PC-9 (cell line): Measurements from ENCODE around the gene SPATS2L. TPM values are rescaled to one million over a fixed set of nuclear protein-coding genes. Genes with fewer than 3 reads are reported as not detected.

Experiments
- BruUV-seq: library from RNA; stranded (reverse); fragments of 400-500 nt; replicated peaks from 2 replicates; lab custom pipeline; 2021; lab: Mats Ljungman, UMichigan
- CTCF ChIA-PET: fragments of 300-600 bp; sonication (Branson Sonifier 250); formaldehyde crosslinking; loops from one replicate; lab custom pipeline; 2022; ENCODE audit warnings: antibody characterized with exemption; lab: Charles Lee
- POLR2A ChIA-PET: fragments of 300-600 bp; sonication (Branson Sonifier 250); formaldehyde crosslinking; loops from one replicate; lab custom pipeline; 2022; ENCODE audit warnings: antibody characterized with exemption; ENCODE audit not compliant: unreplicated experiment; lab: Charles Lee
- DNase-seq, 2 experiments: peaks; one replicate each; pipeline versions ENCODE4 v3.0.0 to v3.0.0-alpha.2; 2015 to 2022; ENCODE audit warnings: mixed read lengths in 1 of 2
- H2AFZ ChIP-seq: fragments of 200-600 bp; sonication (generic); 2 replicates; pipeline ENCODE4 v1.8.1; 2017; ENCODE audit warnings: antibody characterized with exemption
- H3F3A ChIP-seq: fragments of 200-600 bp; sonication (generic); 2 replicates; pipeline ENCODE4 v1.8.1; 2017; ENCODE audit warnings: antibody characterized with exemption, mild to moderate bottlenecking, low read depth; ENCODE audit not compliant: insufficient read depth
- H3K27ac ChIP-seq: fragments of 200-600 bp; sonication (generic); 2 replicates; pipeline ENCODE4 v1.6.1; 2016; ENCODE audit warnings: mixed run types
- H3K27me3 ChIP-seq: fragments of 200-600 bp; sonication (generic); 2 replicates; pipeline ENCODE4 v1.6.1; 2016; ENCODE audit warnings: low read depth, mixed run types; ENCODE audit not compliant: insufficient read depth
- H3K36me3 ChIP-seq: fragments of 200-600 bp; sonication (generic); 2 replicates; pipeline ENCODE4 v1.6.1; 2016; ENCODE audit warnings: low read depth, mixed run types
- H3K4me1 ChIP-seq: fragments of 200-600 bp; sonication (generic); replicated peaks from 2 replicates; pipeline ENCODE4 v1.6.1; 2016; ENCODE audit warnings: mixed run types; ENCODE audit not compliant: insufficient read depth
- H3K4me2 ChIP-seq: fragments of 200-600 bp; sonication (generic); 2 replicates; pipeline ENCODE4 v1.6.1; 2017; ENCODE audit warnings: mixed run types
- H3K4me3 ChIP-seq: fragments of 200-600 bp; sonication (generic); 2 replicates; pipeline ENCODE4 v1.6.1; 2016; ENCODE audit warnings: mixed run types
- H3K79me2 ChIP-seq: fragments of 200-600 bp; sonication (generic); 2 replicates; pipeline ENCODE4 v1.6.1; 2017; ENCODE audit warnings: low read depth, mixed run types
- H3K9me2 ChIP-seq: fragments of 200-600 bp; sonication (generic); 2 replicates; pipeline ENCODE4 v1.8.1; 2017; ENCODE audit warnings: mild to moderate bottlenecking; ENCODE audit not compliant: insufficient read depth
- H3K9me3 ChIP-seq: fragments of 200-600 bp; sonication (generic); 2 replicates; pipeline ENCODE4 v1.8.1; 2016; ENCODE audit warnings: low read depth; ENCODE audit not compliant: insufficient read depth
- H4K20me1 ChIP-seq: fragments of 200-600 bp; sonication (generic); 2 replicates; pipeline ENCODE4 v1.8.1; 2017; ENCODE audit not compliant: insufficient read depth
- EZH2 ChIP-seq: fragments of 200-600 bp; sonication (generic); IDR thresholded peaks from 2 replicates; pipeline ENCODE4 v1.8.0; 2017; ENCODE audit warnings: antibody characterized with exemption, low read depth
- intact Hi-C: fragments of 100-400 bp; cut with micrococcal nuclease; formaldehyde crosslinking; loops from one replicate; pipeline ENCODE4 v1.10.0; 2022; ENCODE audit not compliant: unreplicated experiment
- total RNA-seq: library from RNA; stranded (reverse); gene quantifications from 2 replicates; pipeline ENCODE4 v1.2.3, GENCODE V29; 2021
- TF ChIP-seq, protein P1 (sequence below): fragments of 200-600 bp; sonication (generic); conservative IDR thresholded peaks from 2 replicates; pipeline ENCODE4 v1.6.1; 2017; ENCODE audit warnings: mixed run types, antibody characterized with exemption, mild to moderate bottlenecking, moderate library complexity

Gene SPATS2L
- total RNA-seq, 1 experiment from 2014 or later = 199 TPM

DNA sequence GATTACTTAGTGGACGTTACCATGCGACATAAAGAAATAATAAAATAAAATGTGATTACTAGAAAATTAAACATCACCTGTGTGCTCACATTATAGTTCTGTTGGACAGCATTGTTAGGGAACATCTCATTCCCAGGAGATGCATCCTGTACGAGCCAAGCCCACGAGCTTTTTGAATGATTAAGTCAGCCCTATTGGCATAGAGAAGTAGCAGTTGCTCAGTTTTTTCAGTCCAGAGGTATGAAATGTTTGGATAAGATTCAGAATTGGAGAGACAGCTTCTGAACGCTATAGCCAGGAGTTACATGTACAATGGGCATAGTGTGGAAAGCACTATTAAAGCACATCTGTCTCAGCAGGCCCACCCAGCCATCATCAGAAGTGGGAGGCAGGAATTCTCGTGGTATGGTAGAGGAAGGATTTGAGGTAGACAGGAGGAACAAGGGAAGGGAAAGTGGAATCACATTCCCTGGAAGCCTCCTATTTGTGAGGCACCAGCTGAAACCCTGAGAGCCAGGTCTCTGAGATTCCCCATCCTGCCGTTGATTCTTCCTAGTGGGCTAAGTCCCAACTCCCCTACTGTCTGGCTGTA lies 8.6 kb downstream of the SPATS2L start:
- no peak overlapping the region for H3K4me3 ChIP-seq
- H3F3A ChIP-seq = peaks cover 24% of the 10 kb centered on the region
- no peak overlapping the region for H2AFZ ChIP-seq
- TF ChIP-seq EZH2 = no peak
- TF ChIP-seq, protein P1, sequence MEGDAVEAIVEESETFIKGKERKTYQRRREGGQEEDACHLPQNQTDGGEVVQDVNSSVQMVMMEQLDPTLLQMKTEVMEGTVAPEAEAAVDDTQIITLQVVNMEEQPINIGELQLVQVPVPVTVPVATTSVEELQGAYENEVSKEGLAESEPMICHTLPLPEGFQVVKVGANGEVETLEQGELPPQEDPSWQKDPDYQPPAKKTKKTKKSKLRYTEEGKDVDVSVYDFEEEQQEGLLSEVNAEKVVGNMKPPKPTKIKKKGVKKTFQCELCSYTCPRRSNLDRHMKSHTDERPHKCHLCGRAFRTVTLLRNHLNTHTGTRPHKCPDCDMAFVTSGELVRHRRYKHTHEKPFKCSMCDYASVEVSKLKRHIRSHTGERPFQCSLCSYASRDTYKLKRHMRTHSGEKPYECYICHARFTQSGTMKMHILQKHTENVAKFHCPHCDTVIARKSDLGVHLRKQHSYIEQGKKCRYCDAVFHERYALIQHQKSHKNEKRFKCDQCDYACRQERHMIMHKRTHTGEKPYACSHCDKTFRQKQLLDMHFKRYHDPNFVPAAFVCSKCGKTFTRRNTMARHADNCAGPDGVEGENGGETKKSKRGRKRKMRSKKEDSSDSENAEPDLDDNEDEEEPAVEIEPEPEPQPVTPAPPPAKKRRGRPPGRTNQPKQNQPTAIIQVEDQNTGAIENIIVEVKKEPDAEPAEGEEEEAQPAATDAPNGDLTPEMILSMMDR = no peak
- H3K4me1 ChIP-seq = peaks cover 72% of the 10 kb centered on the region
- DNase-seq = no peak
- no peaks in the 10 kb centered on the region for H3K27me3 ChIP-seq
- BruUV-seq = no TSS peak
- ChIA-PET POLR2A (interaction anchor here (0.6 to 0.7 kb wide), 2 partner anchors 312 to 434 kb away, joined by 3 read pairs; no protein-coding TSS in a partner anchor), CTCF (no interaction called here)
- H3K36me3 ChIP-seq = no peaks in the 10 kb centered on the region
- no peaks in the 10 kb centered on the region for H3K9me2 ChIP-seq
- H3K79me2 ChIP-seq = peaks cover 100% of the 10 kb centered on the region
- intact Hi-C loops = no loop called here
- H3K27ac ChIP-seq = peak overlapping the region; percentile 89
- H4K20me1 ChIP-seq = no peaks in the 10 kb centered on the region; the same call in 1 of the 2 replicates
- H3K4me2 ChIP-seq = peak overlapping the region; percentile 79
- no peaks in the 10 kb centered on the region for H3K9me3 ChIP-seq

GRCh38 chr2:200317975-200318374 lies 11.5 kb downstream of the SPATS2L start:
- H3K9me2 ChIP-seq = no peaks in the 10 kb centered on the region
- peaks cover 100% of the 10 kb centered on the region for H3K79me2 ChIP-seq
- H2AFZ ChIP-seq = no peak overlapping the region
- H3K27ac ChIP-seq = peak overlapping the region; percentile 89
- H3K4me3 ChIP-seq = peak overlapping the region; percentile 41; the same call in 1 of the 2 replicates
- H3F3A ChIP-seq = peaks cover 31% of the 10 kb centered on the region
- peaks cover 2% of the 10 kb centered on the region; the same call in 1 of the 2 replicates for H3K9me3 ChIP-seq
- TF ChIP-seq EZH2 = no peak
- TF ChIP-seq, protein P1 = no peak
- peak in 1 of 2 experiments; percentile 77 for DNase-seq
- intact Hi-C loops = loop anchor here (2.0 kb wide), 2 partner anchors 61 to 89 kb away; no protein-coding TSS in a partner anchor
- no peaks in the 10 kb centered on the region for H3K27me3 ChIP-seq
- CTCF ChIA-PET = no interaction called here
- H3K36me3 ChIP-seq = 0 out of 2 replicates have a peak, but pooled peaks cover 5% of the 10 kb centered on the region
- POLR2A ChIA-PET = interaction anchor here (0.6 kb wide), 1 partner anchor 61 kb away, joined by 5 read pairs; no protein-coding TSS in a partner anchor
- peak overlapping the region; percentile 79 for H3K4me2 ChIP-seq
- peaks cover 79% of the 10 kb centered on the region for H3K4me1 ChIP-seq
- H4K20me1 ChIP-seq = no peaks in the 10 kb centered on the region
- no TSS peak for BruUV-seq

- no peaks in the 10 kb centered on the region for H4K20me1 ChIP-seq
- CTCF ChIA-PET = no interaction called here
- intact Hi-C loops = no loop called here
Observed at GRCh38 chr2:200318940-200319435, 12.5 kb downstream of the SPATS2L start.

More at GRCh38 chr2:200318940-200319435, 12.5 kb downstream of the SPATS2L start:
- H3K4me1 ChIP-seq = peaks cover 79% of the 10 kb centered on the region
- peak overlapping the region; percentile 79 for H3K4me2 ChIP-seq
- H3F3A ChIP-seq = peaks cover 31% of the 10 kb centered on the region
- POLR2A ChIA-PET = interaction anchor here (0.5 kb wide), 1 partner anchor 10 kb away, joined by 4 read pairs; no protein-coding TSS in a partner anchor
- no peak overlapping the region for H2AFZ ChIP-seq
- H3K36me3 ChIP-seq = 0 out of 2 replicates have a peak, but pooled peaks cover 5% of the 10 kb centered on the region
- peaks cover 3% of the 10 kb centered on the region; the same call in 1 of the 2 replicates for H3K9me3 ChIP-seq
- TF ChIP-seq, protein P1 = no peak
- TF ChIP-seq EZH2 = no peak
- no peaks in the 10 kb centered on the region for H3K27me3 ChIP-seq
- H3K27ac ChIP-seq = peak overlapping the region; percentile 89
- peaks cover 100% of the 10 kb centered on the region for H3K79me2 ChIP-seq
- H3K9me2 ChIP-seq = no peaks in the 10 kb centered on the region
- BruUV-seq = no TSS peak
- no peak overlapping the region for H3K4me3 ChIP-seq
- no peak for DNase-seq
